NCI-H774 (cell line): ENCODE measurements around the gene ANKRD17.

Source experiments
- DNase-seq: peaks from one replicate; lab custom pipeline; 2025; lab: John Stamatoyannopoulos, UW

The ANKRD17 gene

GRCh38 chr4:73051625-73052024, 207.0 kb downstream of the ANKRD17 start:
- DNase-seq: no peak

GRCh38 chr4:73045879-73046278, 212.7 kb downstream of the ANKRD17 start:
- DNase-seq: no peak

GRCh38 chr4:73037057-73037456, 221.5 kb downstream of the ANKRD17 start:
- no peak for DNase-seq

GRCh38 chr4:73036123-73036522, 222.5 kb downstream of the ANKRD17 start:
- no peak for DNase-seq

GRCh38 chr4:73034896-73035295, 223.7 kb downstream of the ANKRD17 start:
- DNase-seq: no peak

GRCh38 chr4:73028621-73029020, 230.0 kb downstream of the ANKRD17 start:
- no peak for DNase-seq
